AG09319 (cell line): ENCODE measurements around the gene RTN4RL1.

Experiments
- DNase-seq: peaks from one replicate; pipeline ENCODE4 v3.0.0-alpha.2; 2010; ENCODE audit warnings: low read depth; ENCODE audit errors: extremely low read depth
- CTCF ChIP-seq: IDR thresholded peaks from 2 replicates; pipeline ENCODE4 v1.5.1; 2011; ENCODE audit warnings: low read depth, mild to moderate bottlenecking, inconsistent platforms, low read length, moderate library complexity

RTN4RL1 gene

GRCh38 chr17:1913702-1914101 is 111.4 kb downstream of the RTN4RL1 start:
- no peak for TF ChIP-seq CTCF
- DNase-seq = no peak

- no peak for DNase-seq
- TF ChIP-seq CTCF = no peak
These were observed 113.0 kb downstream of the RTN4RL1 start for GRCh38 chr17:1912146-1912545.

DNA sequence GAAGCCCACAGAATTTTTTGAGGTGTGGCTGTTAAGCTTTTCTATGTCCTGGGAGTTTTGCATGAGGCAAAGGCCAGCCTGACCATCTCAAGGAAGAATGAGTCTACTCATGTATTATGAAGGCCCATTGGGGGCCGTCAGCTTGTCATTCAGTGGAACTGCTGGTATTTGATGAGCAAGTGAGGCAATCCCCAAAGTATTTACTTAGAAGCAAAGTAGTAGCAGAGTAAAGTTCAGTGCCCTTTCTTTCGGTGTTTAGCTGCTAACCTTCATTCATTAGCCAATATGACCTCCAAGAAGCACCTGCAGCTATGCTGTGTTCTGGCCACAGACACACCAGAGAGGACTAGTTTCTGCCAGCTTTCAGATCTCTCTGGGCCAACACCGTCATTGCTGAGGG is 115.1 kb downstream of the RTN4RL1 start:
- no peak for DNase-seq
- TF ChIP-seq CTCF = no peak

GRCh38 chr17:1908699-1909309 is 116.3 kb downstream of the RTN4RL1 start:
- peak; percentile 54 for DNase-seq
- peak; percentile 83 for TF ChIP-seq CTCF

- TF ChIP-seq CTCF = no peak
- DNase-seq = no peak
These were observed 117.0 kb downstream of the RTN4RL1 start for GRCh38 chr17:1907909-1908698.

DNA sequence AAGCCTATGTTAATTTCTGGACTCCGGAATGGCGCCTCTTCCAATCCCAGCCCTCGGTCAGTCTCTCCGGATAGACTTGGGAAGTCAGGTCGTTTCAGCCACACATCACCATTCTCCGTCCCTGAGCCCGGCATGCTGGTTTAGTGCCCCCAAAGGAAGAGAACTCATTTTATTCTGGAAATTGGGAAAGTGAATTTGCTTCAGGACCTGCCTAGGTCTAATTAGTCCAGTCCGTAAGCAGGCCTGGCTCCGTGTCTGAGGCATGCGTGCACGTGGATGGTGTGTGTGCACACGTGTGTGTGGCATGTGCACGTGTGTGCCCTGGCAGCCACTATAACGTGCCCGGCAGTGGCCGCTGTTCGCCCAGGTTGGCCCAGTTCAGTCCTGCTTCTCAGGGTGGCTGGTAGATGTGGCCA is 117.9 kb downstream of the RTN4RL1 start:
- DNase-seq = no peak
- no peak for TF ChIP-seq CTCF

DNA sequence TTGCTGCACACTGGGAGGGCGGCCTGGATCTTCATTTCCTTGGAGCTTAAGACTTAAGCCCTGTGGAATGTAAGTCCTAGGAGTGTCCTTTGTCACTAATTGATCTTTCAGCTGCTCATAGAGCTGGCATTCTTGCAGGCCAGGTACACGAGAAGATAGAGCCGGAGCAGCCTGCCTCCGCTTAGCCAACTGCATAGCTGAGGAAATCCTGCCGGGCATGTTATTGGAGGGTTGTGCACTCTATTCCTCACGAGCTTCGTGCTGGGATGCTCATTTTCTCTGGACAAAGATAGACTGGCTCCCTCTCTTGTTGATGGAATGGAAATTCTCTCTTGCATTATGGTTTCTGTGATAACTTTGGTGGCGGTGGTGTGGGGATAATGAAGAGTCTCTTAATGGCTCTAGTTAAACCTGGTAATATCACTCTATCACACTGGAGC is 118.5 kb downstream of the RTN4RL1 start:
- no peak for DNase-seq
- no peak for TF ChIP-seq CTCF
